ENCODE data around the gene DOCK3. TPM values are rescaled to one million over a fixed set of nuclear protein-coding genes. Genes with fewer than 3 reads are reported as not detected.
"Not testable (repeated sequence)": the region's sequence is repeated elsewhere in the genome, so short reads cannot be mapped to it uniquely, and the experiment has no call there.

Gene DOCK3
- polyA plus RNA-seq, 4 donors: 0.13 to 0.34 TPM; not detected in 2

DNA sequence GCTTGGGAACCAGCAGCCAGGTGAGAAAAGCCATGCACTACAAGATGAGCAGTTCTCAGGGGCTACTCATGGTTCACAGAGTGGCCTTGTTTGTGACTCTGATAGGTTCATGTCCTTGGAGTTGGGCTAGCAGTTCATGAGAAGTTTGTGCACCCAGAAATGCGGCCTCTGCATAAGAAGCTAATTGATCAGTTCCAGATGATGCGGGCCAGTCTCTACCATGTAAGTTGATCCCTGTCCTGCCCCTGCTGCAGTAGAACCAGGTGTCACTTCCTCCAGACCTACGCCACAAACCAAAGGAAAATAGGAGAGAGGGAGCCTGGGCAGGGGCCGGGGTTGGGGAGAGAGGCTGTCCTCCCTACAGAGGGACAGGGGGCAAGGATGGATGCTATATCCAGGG lies 683.1 kb downstream of the DOCK3 start:
- no peaks in the 10 kb centered on the region for H3K4me1 ChIP-seq (ENCODE audit: control insufficient read depth in 3 of 3, insufficient read depth in 2 of 3, low read depth in 1 of 3, low read length in 2 of 3)
- 63 to 75% (median 68%) methylated on average over 4 of the region's 4 CpGs for WGBS, 3 donors
- H3K4me3 ChIP-seq (ENCODE audit: low read depth in 1 of 3, low read length in 3 of 3): no peak overlapping the region
- no peaks in the 10 kb centered on the region for H3K9me3 ChIP-seq (ENCODE audit: control insufficient read depth in 2 of 2, insufficient read depth in 1 of 2, low read depth in 1 of 2, low read length in 1 of 2)
- FAIRE-seq (no peak), DNase-seq (no peak)
- H3K27ac ChIP-seq (ENCODE audit: low read depth in 1 of 3, low read length in 2 of 3): no peak overlapping the region
- H3K27me3 ChIP-seq (ENCODE audit: control insufficient read depth in 3 of 3, insufficient read depth in 3 of 3, low read length in 3 of 3): no peaks in the 10 kb centered on the region
- H3K36me3 ChIP-seq (ENCODE audit: control insufficient read depth in 3 of 3, insufficient read depth in 2 of 3, low read depth in 1 of 3, low read length in 3 of 3): no peaks in the 10 kb centered on the region

- 70 to 86% (median 80%) methylated on average over 3 of the region's 3 CpGs for WGBS, 3 donors
- Histone ChIP-seq H3K4me1 (ENCODE audit: control insufficient read depth in 3 of 3, insufficient read depth in 2 of 3, low read depth in 1 of 3, low read length in 2 of 3) (no peaks in the 10 kb centered on the region), H3K27me3 (ENCODE audit: control insufficient read depth in 3 of 3, insufficient read depth in 3 of 3, low read length in 3 of 3) (no peaks in the 10 kb centered on the region), H3K36me3 (ENCODE audit: control insufficient read depth in 3 of 3, insufficient read depth in 2 of 3, low read depth in 1 of 3, low read length in 3 of 3) (no peaks in the 10 kb centered on the region), H3K9me3 (ENCODE audit: control insufficient read depth in 2 of 2, insufficient read depth in 1 of 2, low read depth in 1 of 2, low read length in 1 of 2) (no peaks in the 10 kb centered on the region), H3K27ac (ENCODE audit: low read depth in 1 of 3, low read length in 2 of 3) (no peak overlapping the region), H3K4me3 (ENCODE audit: low read depth in 1 of 3, low read length in 3 of 3) (no peak overlapping the region)
- DNase-seq (no peak), FAIRE-seq (no peak)
Measured at GRCh38 chr3:51358981-51359380, 684.3 kb downstream of the DOCK3 start.

DNA sequence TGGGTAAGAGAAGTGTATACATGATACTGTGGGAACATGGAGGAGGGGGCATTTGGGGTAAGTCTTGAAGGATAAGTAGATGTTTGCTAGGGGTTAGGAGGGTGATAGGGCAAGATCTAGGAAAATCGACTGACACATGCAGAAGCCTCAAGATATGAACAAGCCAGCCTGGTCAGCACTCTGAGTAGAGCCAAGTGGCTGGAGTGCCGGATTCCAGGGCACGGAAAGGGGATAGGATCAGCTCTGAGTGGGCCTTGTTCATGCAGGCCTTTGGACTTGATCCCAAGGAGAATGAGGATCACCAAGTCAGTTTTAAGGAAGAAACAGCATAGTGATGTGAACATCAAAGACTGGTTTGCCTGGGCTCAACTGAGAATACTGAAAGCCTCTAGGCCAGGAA lies 686.1 kb downstream of the DOCK3 start:
- Histone ChIP-seq H3K4me1 (ENCODE audit: control insufficient read depth in 3 of 3, insufficient read depth in 2 of 3, low read depth in 1 of 3, low read length in 2 of 3) (no peaks in the 10 kb centered on the region), H3K36me3 (ENCODE audit: control insufficient read depth in 3 of 3, insufficient read depth in 2 of 3, low read depth in 1 of 3, low read length in 3 of 3) (no peaks in the 10 kb centered on the region), H3K4me3 (ENCODE audit: low read depth in 1 of 3, low read length in 3 of 3) (no peak overlapping the region), H3K27ac (ENCODE audit: low read depth in 1 of 3, low read length in 2 of 3) (no peak overlapping the region), H3K9me3 (ENCODE audit: control insufficient read depth in 2 of 2, insufficient read depth in 1 of 2, low read depth in 1 of 2, low read length in 1 of 2) (no peaks in the 10 kb centered on the region), H3K27me3 (ENCODE audit: control insufficient read depth in 3 of 3, insufficient read depth in 3 of 3, low read length in 3 of 3) (no peaks in the 10 kb centered on the region)
- DNase-seq: no peak
- FAIRE-seq: no peak
- 85 to 90% (median 89%) methylated on average over 3 of the region's 3 CpGs for WGBS, 3 donors

- H3K4me1 ChIP-seq (ENCODE audit: control insufficient read depth in 3 of 3, insufficient read depth in 2 of 3, low read depth in 1 of 3, low read length in 2 of 3): no peaks in the 10 kb centered on the region
- no peak overlapping the region for H3K27ac ChIP-seq (ENCODE audit: low read depth in 1 of 3, low read length in 2 of 3)
- no peaks in the 10 kb centered on the region for H3K9me3 ChIP-seq (ENCODE audit: control insufficient read depth in 2 of 2, insufficient read depth in 1 of 2, low read depth in 1 of 2, low read length in 1 of 2)
- DNase-seq (no peak), FAIRE-seq (no peak)
- H3K36me3 ChIP-seq (ENCODE audit: control insufficient read depth in 3 of 3, insufficient read depth in 2 of 3, low read depth in 1 of 3, low read length in 3 of 3): no peaks in the 10 kb centered on the region
- no peaks in the 10 kb centered on the region for H3K27me3 ChIP-seq (ENCODE audit: control insufficient read depth in 3 of 3, insufficient read depth in 3 of 3, low read length in 3 of 3)
- no peak overlapping the region for H3K4me3 ChIP-seq (ENCODE audit: low read depth in 1 of 3, low read length in 3 of 3)
- 88 to 95% (median 89%) methylated on average over 6 of the region's 6 CpGs for WGBS, 3 donors
Measured at GRCh38 chr3:51361746-51362145, 687.0 kb downstream of the DOCK3 start.

GRCh38 chr3:51362476-51362875 lies 687.7 kb downstream of the DOCK3 start:
- no peak overlapping the region for H3K27ac ChIP-seq (ENCODE audit: low read depth in 1 of 3, low read length in 2 of 3)
- no peaks in the 10 kb centered on the region for H3K27me3 ChIP-seq (ENCODE audit: control insufficient read depth in 3 of 3, insufficient read depth in 3 of 3, low read length in 3 of 3)
- no peaks in the 10 kb centered on the region for H3K4me1 ChIP-seq (ENCODE audit: control insufficient read depth in 3 of 3, insufficient read depth in 2 of 3, low read depth in 1 of 3, low read length in 2 of 3)
- WGBS, 3 donors: 77 to 83% (median 81%) methylated on average over 9 of the region's 9 CpGs
- H3K4me3 ChIP-seq (ENCODE audit: low read depth in 1 of 3, low read length in 3 of 3): no peak overlapping the region
- DNase-seq (no peak), FAIRE-seq (no peak)
- no peaks in the 10 kb centered on the region for H3K36me3 ChIP-seq (ENCODE audit: control insufficient read depth in 3 of 3, insufficient read depth in 2 of 3, low read depth in 1 of 3, low read length in 3 of 3)
- no peaks in the 10 kb centered on the region for H3K9me3 ChIP-seq (ENCODE audit: control insufficient read depth in 2 of 2, insufficient read depth in 1 of 2, low read depth in 1 of 2, low read length in 1 of 2)

DNA sequence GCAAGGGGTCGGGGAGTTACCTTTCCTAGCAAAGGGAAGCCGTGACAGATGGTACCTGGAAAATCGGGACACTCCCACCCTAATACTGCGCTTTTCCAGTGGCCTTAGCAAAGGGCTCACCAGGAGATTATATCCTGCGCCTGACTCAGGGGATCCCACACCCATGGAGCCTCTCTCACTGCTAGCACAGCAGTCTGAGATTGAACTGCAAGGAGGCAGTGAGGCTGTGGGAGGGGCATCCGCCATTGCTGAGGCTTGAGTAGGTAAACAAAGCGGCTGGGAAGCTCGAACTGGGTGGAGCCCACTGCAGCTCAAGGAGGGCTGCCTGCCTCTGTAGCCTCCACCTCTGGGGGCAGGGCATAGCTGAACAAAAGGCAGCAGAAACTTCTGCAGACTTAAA lies 693.5 kb downstream of the DOCK3 start:
- not testable (repeated sequence) for DNase-seq; FAIRE-seq; H3K9me3 ChIP-seq (ENCODE audit: control insufficient read depth in 2 of 2, insufficient read depth in 1 of 2, low read depth in 1 of 2, low read length in 1 of 2); H3K27ac ChIP-seq (ENCODE audit: low read depth in 1 of 3, low read length in 2 of 3); H3K27me3 ChIP-seq (ENCODE audit: control insufficient read depth in 3 of 3, insufficient read depth in 3 of 3, low read length in 3 of 3); H3K36me3 ChIP-seq (ENCODE audit: control insufficient read depth in 3 of 3, insufficient read depth in 2 of 3, low read depth in 1 of 3, low read length in 3 of 3); H3K4me3 ChIP-seq (ENCODE audit: low read depth in 1 of 3, low read length in 3 of 3); H3K4me1 ChIP-seq (ENCODE audit: control insufficient read depth in 3 of 3, insufficient read depth in 2 of 3, low read depth in 1 of 3, low read length in 2 of 3)
- 79 to 83% (median 83%) methylated on average over 8 of the region's 8 CpGs for WGBS, 3 donors

GRCh38 chr3:51371943-51372557 lies 697.3 kb downstream of the DOCK3 start:
- Histone ChIP-seq H3K4me1 (ENCODE audit: control insufficient read depth in 3 of 3, insufficient read depth in 2 of 3, low read depth in 1 of 3, low read length in 2 of 3) (no peaks in the 10 kb centered on the region), H3K27ac (ENCODE audit: low read depth in 1 of 3, low read length in 2 of 3) (no peak overlapping the region), H3K27me3 (ENCODE audit: control insufficient read depth in 3 of 3, insufficient read depth in 3 of 3, low read length in 3 of 3) (no peaks in the 10 kb centered on the region), H3K4me3 (ENCODE audit: low read depth in 1 of 3, low read length in 3 of 3) (no peak overlapping the region), H3K9me3 (ENCODE audit: control insufficient read depth in 2 of 2, insufficient read depth in 1 of 2, low read depth in 1 of 2, low read length in 1 of 2) (peaks cover 0 to 6% of the 10 kb centered on the region in 2 donors), H3K36me3 (ENCODE audit: control insufficient read depth in 3 of 3, insufficient read depth in 2 of 3, low read depth in 1 of 3, low read length in 3 of 3) (no peaks in the 10 kb centered on the region)
- DNase-seq: peak; percentile 53 to 72
- WGBS, 3 donors: 22 to 26% (median 23%) methylated on average over 4 of the region's 4 CpGs
- no peak for FAIRE-seq

- Histone ChIP-seq H3K4me1 (ENCODE audit: control insufficient read depth in 3 of 3, insufficient read depth in 2 of 3, low read depth in 1 of 3, low read length in 2 of 3) (no peaks in the 10 kb centered on the region), H3K4me3 (ENCODE audit: low read depth in 1 of 3, low read length in 3 of 3) (no peak overlapping the region), H3K36me3 (ENCODE audit: control insufficient read depth in 3 of 3, insufficient read depth in 2 of 3, low read depth in 1 of 3, low read length in 3 of 3) (no peaks in the 10 kb centered on the region), H3K9me3 (ENCODE audit: control insufficient read depth in 2 of 2, insufficient read depth in 1 of 2, low read depth in 1 of 2, low read length in 1 of 2) (no peaks in the 10 kb centered on the region), H3K27me3 (ENCODE audit: control insufficient read depth in 3 of 3, insufficient read depth in 3 of 3, low read length in 3 of 3) (no peaks in the 10 kb centered on the region), H3K27ac (ENCODE audit: low read depth in 1 of 3, low read length in 2 of 3) (no peak overlapping the region)
- 54 to 79% (median 60%) methylated on average over 5 of the region's 5 CpGs for WGBS, 3 donors
- DNase-seq: no peak
- no peak for FAIRE-seq
Measured at GRCh38 chr3:51373658-51374421, 699.1 kb downstream of the DOCK3 start.

Data from small intestine (tissue), 7 donors.